ENCODE measurements around the gene FMO1.
"Not testable (repeated sequence)": the region's sequence is repeated elsewhere in the genome, so short reads cannot be mapped to it uniquely, and the experiment has no call there.

FMO1 gene, protein sequence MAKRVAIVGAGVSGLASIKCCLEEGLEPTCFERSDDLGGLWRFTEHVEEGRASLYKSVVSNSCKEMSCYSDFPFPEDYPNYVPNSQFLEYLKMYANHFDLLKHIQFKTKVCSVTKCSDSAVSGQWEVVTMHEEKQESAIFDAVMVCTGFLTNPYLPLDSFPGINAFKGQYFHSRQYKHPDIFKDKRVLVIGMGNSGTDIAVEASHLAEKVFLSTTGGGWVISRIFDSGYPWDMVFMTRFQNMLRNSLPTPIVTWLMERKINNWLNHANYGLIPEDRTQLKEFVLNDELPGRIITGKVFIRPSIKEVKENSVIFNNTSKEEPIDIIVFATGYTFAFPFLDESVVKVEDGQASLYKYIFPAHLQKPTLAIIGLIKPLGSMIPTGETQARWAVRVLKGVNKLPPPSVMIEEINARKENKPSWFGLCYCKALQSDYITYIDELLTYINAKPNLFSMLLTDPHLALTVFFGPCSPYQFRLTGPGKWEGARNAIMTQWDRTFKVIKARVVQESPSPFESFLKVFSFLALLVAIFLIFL

GRCh38 chr1:171248302-171248701 is at the start of gene FMO1:
TSS of gene FMO1 (plus strand) at chr1:171248494. CDS start at chr1:171258088, 9,594 bp downstream.
- DNase-seq (ENCODE audit: low read depth) = no peak

GRCh38 chr1:171204296-171204695 is 44.0 kb upstream of the FMO1 start:
- DNase-seq (ENCODE audit: low read depth) = no peak

GRCh38 chr1:171206204-171206977 is 41.9 kb upstream of the FMO1 start:
- no peak for DNase-seq (ENCODE audit: low read depth)

- no peak for DNase-seq (ENCODE audit: low read depth)
These were observed 41.3 kb upstream of the FMO1 start for GRCh38 chr1:171206978-171207355.

GRCh38 chr1:171207377-171207776 is 40.9 kb upstream of the FMO1 start:
- no peak for DNase-seq (ENCODE audit: low read depth)

GRCh38 chr1:171210355-171210754 is 37.9 kb upstream of the FMO1 start:
- DNase-seq (ENCODE audit: low read depth) = no peak

DNA sequence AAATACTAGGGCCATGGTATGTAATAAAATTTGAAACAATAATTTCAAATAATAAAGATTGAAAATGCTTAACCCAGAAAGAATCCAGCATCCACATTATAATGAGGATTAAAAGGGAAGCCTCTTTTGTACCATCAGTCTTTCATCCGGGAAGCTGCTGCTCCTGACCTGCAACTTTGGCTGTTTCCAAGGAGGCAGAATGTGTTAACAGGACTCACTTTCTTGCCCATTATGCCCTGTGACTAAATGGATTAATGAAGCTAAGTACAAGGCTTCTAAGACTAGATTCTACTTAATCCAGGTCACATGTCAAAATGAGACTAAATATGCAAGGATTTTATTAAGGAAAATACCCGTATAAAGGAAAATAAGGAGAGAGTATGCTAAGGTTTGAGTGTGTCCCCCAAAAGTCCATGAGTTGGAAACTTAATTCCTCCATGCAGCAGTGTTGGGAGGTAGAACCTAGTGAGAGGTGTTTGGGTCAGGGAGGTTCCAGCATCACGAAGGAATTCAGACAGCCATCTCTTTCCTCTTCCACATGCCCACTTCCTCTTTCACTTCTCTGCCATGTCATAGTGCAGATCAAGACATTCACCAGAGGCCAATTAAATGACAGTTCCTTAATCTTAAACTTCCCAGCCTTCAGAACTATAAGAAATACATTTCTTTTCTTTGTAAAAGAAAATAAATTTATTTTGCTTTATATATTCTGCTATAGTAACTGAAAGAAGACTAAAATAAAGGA is 35.5 kb upstream of the FMO1 start:
- DNase-seq (ENCODE audit: low read depth) = no peak

- no peak for DNase-seq (ENCODE audit: low read depth)
These were observed 34.5 kb upstream of the FMO1 start for GRCh38 chr1:171213559-171214454.

DNA sequence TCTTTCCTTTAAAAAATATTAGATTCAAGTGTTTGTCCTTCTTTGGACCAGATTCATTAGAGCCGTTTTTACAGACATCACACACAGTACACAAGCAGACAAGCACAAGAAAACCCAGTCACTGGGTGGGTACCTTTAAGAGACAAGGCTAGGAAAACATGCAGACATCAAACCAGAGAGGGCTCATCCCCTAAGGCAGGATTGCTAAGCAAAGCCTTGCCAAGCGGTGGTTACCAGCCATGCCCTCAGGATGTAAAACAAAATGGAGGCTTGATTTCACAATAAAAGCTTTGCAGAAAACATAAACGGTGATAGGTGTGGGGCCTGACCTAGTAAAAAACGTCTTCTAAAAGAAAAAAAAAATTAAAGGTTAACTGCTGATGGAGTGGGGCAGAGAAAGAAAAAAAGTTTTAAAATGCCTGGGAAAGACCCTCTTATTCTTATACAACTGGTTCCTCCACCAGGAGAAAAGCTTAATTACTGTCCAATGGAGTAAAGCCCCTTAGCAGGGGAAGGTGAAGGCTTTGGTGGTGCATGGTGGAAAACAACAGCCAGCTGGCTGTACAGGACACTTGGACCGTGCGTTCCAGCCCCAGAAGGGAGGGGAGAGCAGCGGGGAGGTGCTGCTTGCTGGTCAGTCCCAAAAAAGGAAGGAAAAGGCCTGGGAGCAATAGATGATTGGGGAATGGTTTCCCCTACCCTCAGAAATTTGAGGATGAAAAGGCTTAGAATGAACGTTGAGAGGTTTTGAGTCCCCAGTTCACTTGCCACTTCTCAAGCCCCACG is 30.4 kb upstream of the FMO1 start:
- no peak for DNase-seq (ENCODE audit: low read depth)

- DNase-seq (ENCODE audit: low read depth) = no peak
These were observed 29.6 kb upstream of the FMO1 start for GRCh38 chr1:171218661-171219060.

- DNase-seq (ENCODE audit: low read depth) = no peak
These were observed 28.8 kb upstream of the FMO1 start for GRCh38 chr1:171219346-171220080.

GRCh38 chr1:171220081-171220420 is 28.2 kb upstream of the FMO1 start:
- DNase-seq (ENCODE audit: low read depth) = no peak

DNA sequence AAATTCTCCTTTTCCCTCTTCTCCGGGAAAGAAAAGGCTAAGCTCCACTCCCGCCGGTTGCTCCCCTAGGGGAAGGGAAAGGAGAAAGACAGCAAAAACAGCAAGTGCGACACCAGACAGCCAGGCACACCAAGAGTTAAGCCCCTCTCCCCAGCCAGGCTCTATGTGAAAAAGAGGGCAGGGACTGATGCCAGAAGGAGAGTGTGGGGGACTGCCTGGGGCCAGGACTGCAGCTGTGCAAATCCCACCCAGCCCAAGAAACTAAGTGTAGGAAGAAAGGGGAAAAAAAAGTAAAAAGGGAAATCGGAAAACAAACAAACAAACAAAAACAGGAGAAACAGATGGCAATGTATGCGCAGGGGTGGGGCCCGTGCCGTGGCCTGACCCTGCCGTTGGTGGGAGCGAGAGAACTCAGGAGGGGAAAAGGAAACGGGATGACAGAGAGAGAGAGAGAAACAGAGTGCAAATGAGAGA is 27.7 kb upstream of the FMO1 start:
- DNase-seq (ENCODE audit: low read depth) = no peak

GRCh38 chr1:171221665-171222591 is 26.4 kb upstream of the FMO1 start:
- DNase-seq (ENCODE audit: low read depth) = no peak

- DNase-seq (ENCODE audit: low read depth) = no peak
These were observed 25.4 kb upstream of the FMO1 start for GRCh38 chr1:171222936-171223335.

- not testable (repeated sequence) for DNase-seq (ENCODE audit: low read depth)
These were observed 24.0 kb upstream of the FMO1 start for GRCh38 chr1:171224257-171224656.

DNA sequence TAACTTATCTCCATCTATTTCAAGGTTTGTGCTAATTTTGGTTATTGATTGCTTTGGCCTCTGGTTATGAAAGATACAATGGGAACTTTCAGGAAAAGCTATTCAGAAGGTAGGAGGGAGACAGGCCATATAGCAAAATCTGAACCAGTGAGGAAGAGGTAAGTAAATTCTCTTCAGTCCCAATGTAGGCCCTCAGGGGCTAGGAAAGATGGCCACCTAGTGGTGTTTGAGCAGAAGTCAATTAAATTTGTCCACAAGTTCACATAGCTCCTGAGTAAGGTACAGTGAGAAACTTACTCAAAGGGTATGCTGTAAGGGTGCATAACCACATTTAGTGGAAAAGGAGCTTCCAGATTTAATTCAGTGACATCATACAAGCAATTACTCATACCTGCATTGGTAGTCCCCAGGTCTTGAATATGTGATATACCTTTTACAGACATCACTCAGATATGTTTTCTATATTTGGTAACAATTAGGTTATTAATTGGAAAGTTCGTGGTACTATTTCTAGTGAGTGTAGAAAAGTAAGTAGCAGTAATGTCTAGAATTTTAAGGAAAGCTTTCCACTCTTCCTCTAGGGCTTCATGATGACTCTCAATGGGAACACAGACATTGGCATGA is 21.4 kb upstream of the FMO1 start:
- DNase-seq (ENCODE audit: low read depth) = no peak

- no peak for DNase-seq (ENCODE audit: low read depth)
These were observed 17.0 kb upstream of the FMO1 start for GRCh38 chr1:171231326-171231725.

Data from activated gamma-delta T cell treated with anti-CD3 and anti-CD28 coated beads, Interleukin-2, amount 50 U/mL, for 16 hours (primary cell).